Activated gamma-delta T cell treated with Interleukin-2 at 50 U/mL for 16 hours (primary cell): ENCODE results near the gene OR5C1.
A peak's percentile ranks its signal among the peaks of the same experiment; 100 is the strongest.
"Not testable (repeated sequence)": the region's sequence is repeated elsewhere in the genome, so short reads cannot be mapped to it uniquely, and the experiment has no call there.

Experiments used
- DNase-seq: peaks from one replicate; pipeline ENCODE4 v3.0.0-alpha.2; 2020

Gene OR5C1

GRCh38 chr9:122788831-122789230, at the start of gene OR5C1:
OR5C1 (plus strand) TSS chr9:122788933; CDS start chr9:122788933, 0 bp downstream.
- DNase-seq = no peak

GRCh38 chr9:122742003-122742402, 46.7 kb upstream of the OR5C1 start, which contains the start of gene OR1L6:
OR1L6 (plus strand) TSS chr9:122742303; CDS start chr9:122749848, 7,545 bp downstream.
- DNase-seq = no peak

DNA sequence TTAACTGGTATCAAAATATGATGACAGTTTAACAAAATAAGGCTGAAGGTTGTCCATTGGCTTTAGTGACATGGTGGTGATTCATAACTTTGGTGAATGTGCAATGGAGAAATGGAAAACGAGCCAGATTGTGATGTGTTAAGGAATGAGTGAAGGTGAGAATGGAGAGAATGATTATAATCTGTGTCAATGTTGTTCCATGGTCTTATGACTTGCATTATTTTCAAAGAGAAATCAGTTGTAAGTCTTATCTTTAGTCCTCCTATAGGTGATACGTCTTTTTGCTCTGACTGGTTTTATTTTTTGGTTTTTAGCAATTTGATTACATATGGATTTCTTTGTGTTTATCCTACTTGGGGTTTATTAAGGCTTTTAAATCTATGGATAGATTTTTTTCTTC, 33.9 kb upstream of the OR5C1 start:
- no peak for DNase-seq

DNA sequence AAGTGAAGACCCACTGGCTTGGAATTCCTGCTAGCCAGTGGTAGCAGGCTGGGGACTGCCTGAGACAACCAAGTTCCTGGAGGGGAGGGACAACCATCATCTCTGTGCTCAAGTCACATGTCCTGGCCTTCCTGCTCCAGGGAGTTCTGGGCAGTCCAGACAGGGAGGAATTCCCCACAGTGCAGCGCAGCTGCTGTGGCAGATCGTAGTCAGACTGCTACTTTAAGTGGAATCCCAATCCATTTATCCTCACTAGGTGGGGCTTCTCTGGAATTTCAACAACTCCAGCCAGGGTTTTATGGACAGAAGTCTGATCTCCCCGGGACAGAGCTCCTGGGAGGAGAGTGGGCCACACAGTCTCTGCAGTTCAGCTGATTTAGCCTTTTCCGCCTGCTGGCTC, 20.9 kb upstream of the OR5C1 start:
- no peak for DNase-seq

DNA sequence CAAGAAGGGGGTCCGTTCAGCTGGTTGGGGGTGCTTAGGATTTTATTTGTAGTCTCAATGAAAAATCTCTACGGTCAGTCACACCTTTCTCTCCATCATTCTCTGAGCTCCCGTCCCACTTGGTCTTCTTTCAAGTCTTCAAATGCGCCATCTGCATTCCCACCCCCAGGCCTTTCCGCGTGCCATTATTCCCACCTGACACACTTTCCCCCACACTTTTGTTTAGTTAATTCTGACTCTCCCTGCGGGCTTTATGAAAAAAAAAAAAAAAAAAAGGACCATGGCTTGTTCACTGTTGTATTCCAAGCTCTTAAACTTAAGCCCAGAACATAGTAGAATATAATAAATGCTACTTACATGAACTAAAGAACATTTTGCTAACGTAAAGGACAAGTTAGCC, 11.7 kb upstream of the OR5C1 start:
- DNase-seq = no peak

- no peak for DNase-seq
These were observed 10.7 kb upstream of the OR5C1 start for GRCh38 chr9:122777935-122778627.

- no peak for DNase-seq
These were observed 9.6 kb upstream of the OR5C1 start for GRCh38 chr9:122779181-122779580.

DNA sequence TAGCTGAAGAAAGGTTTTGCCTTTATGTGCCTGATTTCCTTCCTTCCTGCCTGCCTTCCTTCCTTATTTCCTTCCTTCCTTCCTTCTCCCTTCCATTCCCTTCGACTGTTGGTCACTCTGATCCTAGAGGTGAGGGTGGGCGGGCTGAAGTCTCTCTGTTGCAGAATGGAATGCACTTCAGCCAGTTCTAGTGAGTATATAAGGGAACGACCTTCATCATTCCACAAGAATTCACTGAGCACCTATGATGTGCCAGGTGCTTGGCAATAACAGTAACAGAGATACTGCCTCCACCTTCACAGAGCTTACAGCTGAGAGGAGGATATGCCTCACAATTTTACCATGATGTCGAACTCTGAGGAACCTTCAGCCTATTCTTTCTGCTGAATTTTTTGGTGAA, 8.7 kb upstream of the OR5C1 start:
- no peak for DNase-seq

DNA sequence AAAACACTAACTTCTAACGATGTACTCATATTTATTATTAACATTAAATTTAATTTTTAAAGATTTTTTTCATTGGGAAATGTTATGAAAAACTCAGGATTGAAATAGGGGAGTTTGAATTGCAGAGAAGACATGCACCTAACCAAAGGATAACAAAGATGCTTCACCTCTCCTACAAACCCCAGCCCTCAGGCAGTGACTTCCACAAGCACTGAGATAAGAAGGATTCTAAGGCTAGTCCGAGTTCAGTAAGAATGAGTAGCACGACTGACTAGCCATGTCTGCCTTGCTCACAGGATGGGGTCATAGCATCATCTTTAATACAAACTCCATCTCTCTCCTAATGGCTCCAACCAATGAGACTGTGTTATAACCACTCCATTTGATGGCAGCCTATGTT, 7.1 kb upstream of the OR5C1 start:
- DNase-seq = no peak

DNA sequence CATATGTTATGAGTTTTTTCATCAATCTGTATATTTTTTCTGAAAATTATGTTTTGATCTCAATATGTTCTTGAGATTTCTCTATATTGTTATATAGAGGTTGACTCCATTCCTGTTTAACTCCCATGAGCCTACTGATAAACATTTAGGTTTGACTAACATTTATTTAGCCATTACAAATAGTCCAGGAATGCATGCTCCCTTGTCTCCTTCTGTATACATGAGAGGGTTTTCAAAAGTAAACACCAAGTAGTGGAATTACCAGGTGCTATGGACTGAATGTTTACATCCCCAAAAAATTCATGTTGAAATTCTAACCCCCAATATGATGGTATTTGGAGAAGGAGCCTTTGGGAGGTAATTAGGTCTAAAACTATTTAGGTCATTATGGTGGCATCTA, 3.5 kb upstream of the OR5C1 start:
- no peak for DNase-seq

GRCh38 chr9:122786338-122786737, 2.4 kb upstream of the OR5C1 start:
- no peak for DNase-seq

DNA sequence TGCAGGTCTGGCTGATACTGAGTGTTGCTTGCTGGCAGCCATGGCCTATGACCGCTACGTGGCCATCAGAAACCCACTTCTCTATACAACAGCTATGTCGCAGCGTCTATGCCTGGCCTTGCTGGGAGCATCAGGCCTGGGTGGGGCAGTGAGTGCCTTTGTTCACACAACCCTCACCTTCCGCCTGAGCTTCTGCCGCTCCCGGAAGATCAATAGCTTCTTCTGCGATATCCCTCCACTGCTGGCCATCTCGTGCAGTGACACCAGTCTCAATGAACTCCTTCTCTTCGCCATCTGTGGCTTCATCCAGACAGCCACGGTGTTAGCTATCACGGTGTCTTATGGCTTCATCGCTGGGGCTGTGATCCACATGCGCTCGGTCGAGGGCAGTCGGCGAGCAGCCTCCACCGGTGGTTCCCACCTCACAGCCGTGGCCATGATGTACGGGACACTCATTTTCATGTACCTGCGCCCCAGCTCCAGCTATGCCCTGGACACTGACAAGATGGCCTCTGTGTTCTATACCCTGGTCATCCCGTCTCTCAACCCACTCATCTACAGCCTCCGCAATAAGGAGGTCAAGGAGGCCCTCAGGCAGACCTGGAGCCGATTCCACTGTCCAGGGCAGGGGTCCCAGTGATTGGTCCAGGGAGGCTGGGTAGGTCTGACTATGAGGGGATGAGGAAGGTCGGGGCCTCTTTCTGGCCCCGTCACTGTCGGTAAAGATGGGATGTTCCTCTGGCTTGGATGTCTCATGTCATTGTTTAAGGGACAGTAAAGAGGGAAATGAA, 718 bp downstream of the OR5C1 start:
- no peak for DNase-seq

DNA sequence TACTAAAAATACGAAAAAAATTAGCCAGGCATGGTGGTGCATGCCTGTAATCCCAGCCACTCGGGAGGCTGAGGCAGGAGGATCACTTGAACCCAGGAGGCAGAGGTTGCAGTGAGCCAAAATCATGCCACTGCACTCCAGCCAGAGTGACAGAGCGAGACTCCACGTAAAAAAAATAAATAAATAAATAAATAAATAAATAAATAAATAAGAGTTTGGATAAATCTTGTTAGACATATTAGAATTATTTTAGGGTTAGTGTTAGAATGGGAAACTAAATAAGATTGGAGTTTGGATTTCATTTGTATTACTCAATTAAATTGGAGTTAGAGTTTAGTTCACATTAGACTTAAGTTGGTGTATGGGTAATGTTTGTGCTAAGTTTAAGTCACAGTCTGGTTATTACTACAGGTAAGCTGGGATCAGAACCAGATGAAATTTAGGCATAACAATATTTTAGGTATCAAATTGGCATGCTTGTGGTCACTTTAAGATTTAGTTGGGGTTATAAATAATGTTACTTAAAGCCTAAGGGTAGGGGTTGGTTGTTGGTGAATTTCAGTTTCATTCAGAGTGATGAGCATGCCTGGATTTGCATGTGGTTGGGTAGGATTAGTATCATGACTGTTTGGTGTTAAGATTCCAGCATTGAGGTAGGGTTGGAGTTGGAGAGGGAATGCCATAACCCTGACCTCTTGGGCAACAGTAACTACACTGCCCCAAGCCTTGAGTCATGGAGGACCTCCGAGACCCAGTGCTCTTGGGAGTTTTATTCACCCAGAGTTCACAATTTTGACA, 3.3 kb downstream of the OR5C1 start:
- DNase-seq = no peak

GRCh38 chr9:122797316-122798063, 8.8 kb downstream of the OR5C1 start:
- DNase-seq = no peak

DNA sequence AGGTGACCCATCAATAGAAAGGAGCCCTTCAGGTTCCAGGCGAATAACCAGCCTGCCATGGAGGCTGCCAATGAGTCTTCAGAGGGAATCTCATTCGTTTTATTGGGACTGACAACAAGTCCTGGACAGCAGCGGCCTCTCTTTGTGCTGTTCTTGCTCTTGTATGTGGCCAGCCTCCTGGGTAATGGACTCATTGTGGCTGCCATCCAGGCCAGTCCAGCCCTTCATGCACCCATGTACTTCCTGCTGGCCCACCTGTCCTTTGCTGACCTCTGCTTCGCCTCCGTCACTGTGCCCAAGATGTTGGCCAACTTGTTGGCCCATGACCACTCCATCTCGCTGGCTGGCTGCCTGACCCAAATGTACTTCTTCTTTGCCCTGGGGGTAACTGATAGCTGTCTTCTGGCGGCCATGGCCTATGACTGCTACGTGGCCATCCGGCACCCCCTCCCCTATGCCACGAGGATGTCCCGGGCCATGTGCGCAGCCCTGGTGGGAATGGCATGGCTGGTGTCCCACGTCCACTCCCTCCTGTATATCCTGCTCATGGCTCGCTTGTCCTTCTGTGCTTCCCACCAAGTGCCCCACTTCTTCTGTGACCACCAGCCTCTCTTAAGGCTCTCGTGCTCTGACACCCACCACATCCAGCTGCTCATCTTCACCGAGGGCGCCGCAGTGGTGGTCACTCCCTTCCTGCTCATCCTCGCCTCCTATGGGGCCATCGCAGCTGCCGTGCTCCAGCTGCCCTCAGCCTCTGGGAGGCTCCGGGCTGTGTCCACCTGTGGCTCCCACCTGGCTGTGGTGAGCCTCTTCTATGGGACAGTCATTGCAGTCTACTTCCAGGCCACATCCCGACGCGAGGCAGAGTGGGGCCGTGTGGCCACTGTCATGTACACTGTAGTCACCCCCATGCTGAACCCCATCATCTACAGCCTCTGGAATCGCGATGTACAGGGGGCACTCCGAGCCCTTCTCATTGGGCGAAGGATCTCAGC, 11.6 kb downstream of the OR5C1 start, which contains the start of gene OR1K1:
OR1K1 (plus strand) TSS at position 58 of the 995 bp plus-strand sequence; CDS start at position 58, 0 bp downstream.
- DNase-seq = no peak

- no peak for DNase-seq
These were observed 17.9 kb downstream of the OR5C1 start for GRCh38 chr9:122806661-122807060.

DNA sequence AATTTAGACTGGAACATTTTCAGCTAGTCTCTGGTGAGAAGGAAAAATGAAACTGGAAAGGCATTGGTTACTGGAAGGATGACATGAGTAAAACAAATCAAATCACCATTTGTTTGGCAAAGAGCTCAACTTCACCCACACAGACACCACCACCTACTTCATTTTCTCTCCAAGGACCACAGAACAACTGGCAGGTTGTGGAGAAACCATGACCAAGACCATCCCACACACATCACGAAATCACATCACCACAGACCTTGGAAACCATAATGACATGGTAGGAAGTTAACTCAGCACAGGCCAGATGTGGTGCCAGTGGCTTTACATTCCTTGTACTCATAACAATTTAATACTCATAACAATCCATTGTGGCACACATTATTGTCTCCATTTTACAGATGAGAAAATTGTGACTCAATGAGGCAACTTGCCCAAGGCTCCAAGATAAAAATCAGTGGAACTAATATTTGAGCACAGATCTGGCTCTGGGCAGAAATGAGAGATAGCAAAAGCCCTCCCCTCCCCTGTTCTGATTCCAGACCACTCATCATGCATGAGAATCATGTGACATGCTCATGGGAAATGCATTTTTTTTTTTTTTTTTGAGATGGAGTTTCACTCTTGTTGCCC, 18.7 kb downstream of the OR5C1 start:
- no peak for DNase-seq

DNA sequence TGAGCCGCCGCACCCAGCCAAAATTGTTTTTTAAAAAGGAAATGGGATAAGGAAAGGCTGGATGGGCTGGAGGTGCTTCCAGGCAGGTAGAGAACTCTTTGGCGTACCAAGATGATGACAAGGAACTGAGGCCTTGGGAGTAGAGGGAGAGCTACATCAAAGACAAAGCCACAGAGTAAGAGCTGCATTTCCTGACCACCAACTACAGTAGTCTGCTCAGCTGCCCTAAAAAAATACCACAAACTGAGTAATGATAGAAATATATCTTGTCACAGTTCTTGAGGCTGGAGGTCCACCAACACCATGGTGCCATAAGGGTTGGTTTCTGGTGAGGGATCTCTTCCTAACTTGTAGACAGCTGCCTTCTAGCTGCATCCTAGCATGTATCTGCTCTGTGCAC, 19.4 kb downstream of the OR5C1 start:
- DNase-seq = no peak

DNA sequence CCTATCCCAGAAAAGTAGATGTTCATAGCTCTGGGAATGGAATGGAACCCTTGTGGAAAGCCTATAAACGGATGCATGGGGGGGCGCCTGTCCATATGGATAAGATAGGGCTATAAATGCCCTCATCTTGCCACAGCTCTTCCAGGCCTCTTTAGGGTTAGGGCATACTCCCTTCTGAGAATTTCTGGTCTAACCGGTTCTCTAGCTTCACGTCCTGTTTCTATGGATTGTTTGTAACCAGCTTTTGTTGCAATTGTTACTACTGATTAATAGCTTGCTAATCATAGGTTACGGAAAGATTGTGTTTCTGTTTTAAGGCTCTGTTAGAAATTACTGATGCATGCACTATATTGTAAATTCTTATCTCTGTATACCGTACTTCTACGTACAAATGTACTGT, 20.5 kb downstream of the OR5C1 start:
- not testable (repeated sequence) for DNase-seq

- DNase-seq = peak; percentile 72
These were observed 21.7 kb downstream of the OR5C1 start for GRCh38 chr9:122810306-122810946.
